Measurements from ENCODE around the gene OTOS. TPM values are rescaled to one million over a fixed set of nuclear protein-coding genes. Genes with fewer than 3 reads are reported as not detected.

Gene OTOS
- total and polyA plus RNA-seq, 7 donors: 0.20 TPM; not detected in 6

- H3K9me3 ChIP-seq: no peaks in the 10 kb centered on the region
- no peaks in the 10 kb centered on the region for H3K4me1 ChIP-seq
- no peak overlapping the region for H3K4me3 ChIP-seq
- no peak overlapping the region for H3K27ac ChIP-seq
- H3K36me3 ChIP-seq (ENCODE audit: insufficient read depth in 1 of 2, low read depth in 1 of 2): no peaks in the 10 kb centered on the region
- ATAC-seq (no peak), DNase-seq (no peak)
- 81 to 88% (median 87%) methylated on average over 15 of the region's 15 CpGs for WGBS, 3 donors
- intact Hi-C loops (cut with DNase I): no loop called here
- peaks cover 0 to 4% (median 0%) of the 10 kb centered on the region in 3 donors for H3K27me3 ChIP-seq (ENCODE audit: insufficient read depth in 3 of 3, low read length in 2 of 3)
- no peak for TF ChIP-seq CTCF (IDR thresholded peaks at IDR 0.05)
These were observed 29.3 kb upstream of the OTOS start for GRCh38 chr2:240169486-240170353.

- ATAC-seq: no peak
- Histone ChIP-seq H3K36me3 (ENCODE audit: insufficient read depth in 1 of 2, low read depth in 1 of 2) (no peaks in the 10 kb centered on the region), H3K27me3 (ENCODE audit: insufficient read depth in 3 of 3, low read length in 2 of 3) (peaks cover 0 to 4% (median 0%) of the 10 kb centered on the region in 3 donors), H3K27ac (no peak overlapping the region), H3K4me3 (no peak overlapping the region), H3K9me3 (no peaks in the 10 kb centered on the region), H3K4me1 (no peaks in the 10 kb centered on the region)
- no peak for DNase-seq
- no peak for TF ChIP-seq CTCF (IDR thresholded peaks at IDR 0.05)
- WGBS, 3 donors: 86 to 88% (median 88%) methylated on average over 26 of the region's 26 CpGs
- intact Hi-C loops (cut with DNase I): no loop called here
These were observed 28.3 kb upstream of the OTOS start for GRCh38 chr2:240168546-240169361.

GRCh38 chr2:240168041-240168440 lies 27.6 kb upstream of the OTOS start:
- intact Hi-C loops (cut with DNase I): no loop called here
- TF ChIP-seq CTCF (IDR thresholded peaks at IDR 0.05): no peak
- Histone ChIP-seq H3K4me1 (no peaks in the 10 kb centered on the region), H3K27me3 (ENCODE audit: insufficient read depth in 3 of 3, low read length in 2 of 3) (peaks cover 0 to 4% (median 0%) of the 10 kb centered on the region in 3 donors), H3K4me3 (no peak overlapping the region), H3K27ac (no peak overlapping the region), H3K36me3 (ENCODE audit: insufficient read depth in 1 of 2, low read depth in 1 of 2) (no peaks in the 10 kb centered on the region), H3K9me3 (no peaks in the 10 kb centered on the region)
- ATAC-seq (no peak), DNase-seq (no peak)
- 82 to 87% (median 86%) methylated on average over 18 of the region's 18 CpGs for WGBS, 3 donors

GRCh38 chr2:240167588-240167880 lies 27.1 kb upstream of the OTOS start:
- no peaks in the 10 kb centered on the region for H3K9me3 ChIP-seq
- no peak overlapping the region for H3K4me3 ChIP-seq
- no peak for TF ChIP-seq CTCF (IDR thresholded peaks at IDR 0.05)
- H3K27me3 ChIP-seq (ENCODE audit: insufficient read depth in 3 of 3, low read length in 2 of 3): peaks cover 0 to 4% (median 0%) of the 10 kb centered on the region in 3 donors
- H3K4me1 ChIP-seq: no peaks in the 10 kb centered on the region
- intact Hi-C loops (cut with DNase I): no loop called here
- ATAC-seq: no peak
- no peak overlapping the region for H3K27ac ChIP-seq
- no peaks in the 10 kb centered on the region for H3K36me3 ChIP-seq (ENCODE audit: insufficient read depth in 1 of 2, low read depth in 1 of 2)
- DNase-seq: no peak
- 64 to 75% (median 68%) methylated on average over 9 of the region's 9 CpGs for WGBS, 3 donors

All from psoas muscle (tissue), 8 donors.